CD4-positive, alpha-beta T cell treated with Interleukin-6 for 4 hours (primary cell): ENCODE results near the gene RASL12.

Experiments used
- DNase-seq: peaks from one replicate; pipeline ENCODE4 v3.0.0-alpha.2; 2020; ENCODE audit warnings: mixed read lengths

The RASL12 gene

DNA sequence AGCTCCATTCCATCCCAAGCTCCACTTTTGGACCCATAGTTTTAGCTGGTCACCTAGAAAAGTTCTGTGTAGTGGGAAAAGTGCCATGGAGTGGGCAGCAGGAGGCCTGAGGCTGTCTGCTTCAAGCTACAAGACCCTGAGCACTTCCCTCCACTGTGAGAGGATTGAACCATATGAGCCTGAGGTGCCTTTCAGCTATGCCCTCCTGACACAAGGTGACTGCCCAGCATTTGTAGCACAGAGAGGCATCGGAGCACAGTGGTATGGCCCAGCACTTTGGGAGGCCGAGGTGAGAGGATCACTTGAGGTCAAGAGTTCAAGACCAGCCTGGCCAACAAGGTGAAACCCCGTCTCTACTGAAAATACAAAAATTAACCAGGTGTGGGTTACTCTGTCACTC lies 4.8 kb upstream of the RASL12 start:
- no peak for DNase-seq

DNA sequence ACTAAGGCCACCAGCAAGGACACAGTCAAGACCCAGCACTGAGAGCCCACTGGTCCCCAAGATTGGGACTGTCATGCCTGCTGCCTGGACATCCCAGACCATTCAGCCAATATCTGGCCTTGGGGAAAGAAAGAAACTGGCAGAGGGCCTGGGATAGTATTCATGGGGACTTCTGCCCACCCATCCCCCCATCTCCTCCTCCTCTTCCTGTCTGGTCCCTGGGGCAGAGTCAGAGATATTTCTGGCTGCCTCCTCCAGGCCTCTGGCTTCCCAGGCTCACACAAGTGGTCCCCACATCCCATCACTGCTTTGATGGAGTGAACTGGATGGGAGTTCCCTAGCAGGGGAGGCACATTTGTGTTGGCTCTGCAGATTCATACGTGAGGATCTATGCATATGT lies 4.2 kb upstream of the RASL12 start:
- DNase-seq: no peak

DNA sequence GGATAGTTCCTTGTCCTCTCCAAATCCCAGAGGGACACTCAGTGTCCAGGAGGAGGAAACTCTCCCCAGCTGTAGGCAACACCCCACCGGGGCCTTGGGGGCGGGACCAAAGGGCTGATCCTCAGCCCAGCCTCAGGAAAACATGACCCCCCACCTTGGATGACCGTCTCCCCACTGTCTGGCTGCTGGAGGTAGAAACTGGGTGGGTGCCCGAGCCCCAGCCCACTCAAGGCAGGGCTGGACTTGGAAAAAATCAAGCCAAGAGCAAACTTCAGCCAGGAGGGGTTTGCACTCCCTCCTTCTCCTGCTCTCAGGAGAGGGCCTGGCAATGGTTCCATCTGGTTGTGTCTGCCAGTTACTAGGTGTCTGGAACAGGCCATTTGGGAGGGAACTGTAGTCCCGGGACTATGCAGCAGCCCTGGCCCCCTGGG lies 3.6 kb upstream of the RASL12 start:
- no peak for DNase-seq

DNA sequence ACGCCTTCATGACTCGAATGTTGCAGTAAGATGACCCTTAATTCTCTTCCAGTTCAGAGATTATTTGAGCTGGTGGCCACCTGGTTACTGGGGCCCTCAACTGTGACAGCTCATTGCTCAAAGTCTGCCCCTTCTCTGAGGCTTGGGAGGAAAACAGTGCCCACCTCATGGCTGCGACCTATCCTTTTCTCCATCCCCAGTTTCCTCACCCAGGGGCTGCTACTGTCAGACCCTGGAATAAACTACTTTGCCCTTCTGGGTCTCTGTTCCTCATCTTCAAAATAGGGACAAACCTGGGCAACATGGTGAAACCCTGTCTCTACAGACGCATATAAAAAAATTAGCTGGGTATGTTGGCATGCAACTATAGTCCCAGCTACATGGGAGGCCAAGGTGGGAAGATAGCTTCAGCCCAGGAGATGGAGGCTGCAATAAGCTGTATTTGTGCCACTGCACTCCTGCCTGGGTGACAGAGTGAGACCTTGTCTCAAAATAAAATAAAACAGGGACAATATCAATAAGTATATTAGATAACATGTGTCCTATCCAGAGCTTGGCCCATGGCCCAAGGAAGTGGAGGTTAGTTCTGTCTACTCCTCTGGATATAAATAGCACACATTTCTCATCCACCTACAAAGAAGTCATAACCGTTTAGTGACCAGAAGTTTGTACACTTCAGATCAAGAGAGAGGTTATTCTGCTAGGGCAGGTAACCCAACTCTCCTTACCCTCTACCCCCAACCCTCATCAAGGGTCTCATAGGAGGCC lies 2.2 kb upstream of the RASL12 start:
- DNase-seq: no peak

DNA sequence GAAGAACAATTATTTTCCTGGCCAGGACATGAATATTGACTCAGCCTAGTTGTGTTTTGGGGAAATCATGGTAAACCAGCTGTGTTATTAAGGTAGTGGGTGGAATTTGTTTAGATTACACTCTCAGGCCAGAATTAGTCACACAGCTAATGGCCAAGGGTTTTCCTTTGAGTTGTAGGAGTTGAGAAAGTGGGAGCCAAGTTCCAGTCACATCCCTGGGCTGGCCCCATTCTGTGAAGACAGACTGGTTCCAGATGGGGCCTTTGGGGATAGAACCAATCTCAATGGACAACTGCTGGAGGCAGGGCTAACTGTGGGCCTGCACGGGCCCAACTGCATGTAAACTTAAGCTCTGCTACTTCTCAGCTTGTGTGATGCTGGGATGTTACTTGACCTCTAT lies 1.4 kb upstream of the RASL12 start:
- DNase-seq: no peak

DNA sequence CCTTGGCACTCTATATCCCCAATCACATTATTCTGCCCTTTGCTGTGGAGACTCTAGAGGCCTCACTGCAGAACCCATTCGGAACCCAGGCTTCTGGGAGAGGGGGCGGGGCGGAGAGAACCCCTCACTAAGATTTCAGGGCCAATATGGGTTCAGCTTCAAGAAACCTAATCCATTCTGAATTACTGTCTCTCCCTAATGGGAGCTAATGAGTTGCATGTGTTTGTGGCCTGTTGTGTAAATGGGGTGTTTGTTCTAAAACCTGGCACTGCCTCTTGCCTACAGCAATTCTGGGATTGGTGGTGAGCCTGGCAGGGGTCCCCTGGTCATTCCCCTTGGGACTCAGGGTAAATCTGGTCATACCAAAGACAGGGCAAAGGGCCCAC lies 605 bp upstream of the RASL12 start:
- no peak for DNase-seq

DNA sequence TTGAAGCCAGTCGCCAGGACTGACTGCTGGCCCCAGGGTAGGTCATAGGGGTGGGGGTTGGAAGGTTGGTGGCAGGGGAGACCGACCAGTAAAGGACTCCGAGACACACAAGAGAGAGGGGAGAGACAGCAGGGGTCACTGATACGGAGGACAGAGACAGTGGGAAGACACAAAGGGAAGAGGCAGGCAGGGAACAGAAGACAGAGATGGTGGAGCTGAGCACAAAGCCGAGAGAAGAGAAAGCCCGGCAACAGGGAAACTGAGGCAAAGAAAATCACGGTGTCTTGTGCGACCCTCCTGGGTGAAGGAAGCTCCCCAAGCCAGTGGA lies 510 bp downstream of the RASL12 start:
- no peak for DNase-seq

DNA sequence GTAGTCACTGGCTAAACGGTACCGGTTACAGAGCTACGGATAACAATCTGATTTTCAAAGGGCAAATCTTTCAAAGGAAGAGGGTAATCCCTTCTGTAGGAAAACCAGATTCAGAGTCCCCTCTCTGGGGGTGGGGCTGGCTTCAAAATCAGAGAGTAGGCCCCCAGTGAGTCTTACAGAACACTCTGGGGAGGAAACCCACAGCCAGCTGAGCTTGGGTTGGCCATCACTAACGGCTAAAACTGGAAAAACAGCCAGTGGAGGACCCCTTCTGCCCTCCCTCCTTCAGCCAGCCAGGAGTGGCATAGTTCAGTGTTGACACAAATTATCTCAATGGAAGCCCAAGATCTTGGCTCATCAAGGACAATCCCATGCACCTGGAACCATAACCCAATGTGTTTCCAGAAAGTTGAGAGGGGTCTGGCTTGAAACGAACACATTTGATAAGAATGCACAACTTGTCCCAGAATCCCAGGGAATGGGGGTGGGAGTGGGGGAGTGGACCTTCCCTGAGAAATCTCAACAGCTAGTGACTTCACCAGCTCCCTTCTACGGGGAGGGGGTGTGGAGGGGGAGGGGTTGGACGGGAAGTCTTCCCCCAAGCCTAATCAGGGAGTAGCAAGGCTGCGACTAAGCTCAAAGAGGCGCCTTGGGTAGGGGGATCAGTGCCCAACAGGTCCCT lies 1.0 kb downstream of the RASL12 start:
- no peak for DNase-seq

DNA sequence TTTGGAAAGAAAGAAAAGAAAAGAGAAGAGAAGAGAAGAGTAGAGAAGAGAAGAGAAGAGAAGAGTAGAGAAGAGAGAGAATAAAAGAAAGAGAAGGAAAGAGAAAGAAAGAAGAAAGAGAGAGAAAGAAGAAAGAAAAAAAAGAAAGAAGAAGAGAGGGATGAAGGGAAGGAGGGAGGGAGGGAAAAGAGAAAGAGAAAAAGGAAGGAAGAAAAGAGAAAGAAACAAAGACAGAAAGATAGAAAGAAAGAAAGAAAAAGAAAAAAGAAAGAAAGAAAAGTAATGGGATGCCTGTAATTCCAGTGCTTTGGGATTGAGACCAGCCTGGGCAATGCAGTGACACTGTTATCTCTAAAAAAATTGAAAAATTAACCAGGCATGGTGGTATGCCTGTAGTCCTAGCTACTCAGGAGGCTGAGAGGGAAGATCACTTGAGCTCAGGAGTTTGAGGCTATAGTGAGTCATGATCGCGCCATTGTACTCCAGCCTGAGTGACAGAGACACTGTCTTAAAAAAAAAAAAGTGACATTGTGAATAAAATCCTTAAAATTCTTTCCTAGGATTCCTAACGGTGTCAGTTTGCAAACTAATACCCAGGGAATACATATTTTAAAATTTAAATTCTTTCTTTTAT lies 1.7 kb downstream of the RASL12 start:
- no peak for DNase-seq

DNA sequence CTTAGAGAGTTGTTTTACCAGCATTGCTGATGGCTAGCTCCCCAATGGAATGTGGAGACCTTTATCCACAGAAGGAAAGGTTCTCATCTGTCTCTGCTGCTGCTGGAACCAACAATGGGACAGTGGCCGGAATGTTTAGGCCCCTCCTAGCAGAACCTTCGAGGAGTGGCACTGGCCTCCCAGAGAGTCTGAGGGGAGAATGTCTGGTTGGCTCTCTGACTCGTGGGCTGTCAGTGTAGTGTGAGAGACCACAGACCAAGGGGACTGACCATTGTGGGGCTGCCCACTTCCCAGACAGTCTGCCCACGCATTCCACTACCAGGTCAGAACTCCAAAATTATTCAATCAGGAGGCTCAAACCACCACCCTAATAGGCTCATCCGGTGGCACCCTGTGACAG lies 5.1 kb downstream of the RASL12 start:
- DNase-seq: no peak

DNA sequence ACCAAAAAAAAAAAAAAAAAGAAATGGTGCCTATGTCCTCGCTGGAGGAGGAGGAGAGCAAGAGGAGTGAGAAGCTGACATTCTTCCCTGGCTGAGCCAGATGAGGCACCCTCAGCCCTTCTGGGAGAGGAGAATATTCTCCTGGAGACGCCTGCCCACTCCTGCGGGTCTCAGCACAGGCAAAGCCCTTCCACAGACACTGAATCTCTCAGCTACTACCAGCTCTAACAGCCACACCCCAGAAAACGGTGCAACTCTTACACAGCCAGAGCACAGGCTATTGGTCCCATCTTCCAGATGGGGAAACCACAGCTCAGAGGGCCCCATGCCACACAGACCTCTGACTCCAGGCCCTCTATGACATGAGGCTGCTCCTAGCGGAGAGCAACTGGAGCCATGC lies 5.7 kb downstream of the RASL12 start:
- no peak for DNase-seq

DNA sequence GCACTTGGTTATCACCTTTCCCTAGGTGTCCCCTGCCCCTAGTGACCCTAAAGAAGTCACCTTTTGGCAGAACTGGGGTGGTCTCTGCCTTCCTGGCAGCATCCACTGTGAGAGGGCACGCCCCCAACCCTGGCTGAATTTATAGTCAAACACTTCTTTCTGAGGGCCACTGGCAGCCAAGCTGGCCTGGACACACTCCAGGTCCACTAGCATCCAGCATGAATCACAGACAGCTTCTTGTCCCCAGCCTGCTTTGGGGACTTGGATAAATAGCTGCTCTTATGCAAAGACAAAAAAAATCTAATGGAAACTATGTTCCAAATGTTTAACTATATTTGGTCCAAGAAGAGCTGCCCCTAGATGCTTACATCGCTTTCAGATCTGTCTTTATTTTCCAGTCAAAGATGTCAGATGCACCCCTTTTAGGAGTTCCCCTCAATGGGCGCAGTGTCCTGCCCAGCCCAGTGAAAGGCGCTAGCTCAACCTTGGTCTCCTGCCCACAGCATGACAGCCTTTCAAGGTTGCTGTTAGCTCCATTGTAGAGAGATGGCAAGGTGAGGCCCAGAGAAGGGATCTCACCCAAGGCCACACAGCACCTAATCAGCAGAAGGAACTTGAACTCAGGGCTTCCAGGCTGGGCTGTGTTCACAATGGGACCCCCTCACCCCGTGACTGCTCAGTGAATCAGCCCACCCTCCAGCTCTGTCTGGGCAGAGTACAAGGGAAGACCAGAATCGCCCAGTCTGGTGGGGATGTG lies 7.0 kb downstream of the RASL12 start:
- DNase-seq: no peak

DNA sequence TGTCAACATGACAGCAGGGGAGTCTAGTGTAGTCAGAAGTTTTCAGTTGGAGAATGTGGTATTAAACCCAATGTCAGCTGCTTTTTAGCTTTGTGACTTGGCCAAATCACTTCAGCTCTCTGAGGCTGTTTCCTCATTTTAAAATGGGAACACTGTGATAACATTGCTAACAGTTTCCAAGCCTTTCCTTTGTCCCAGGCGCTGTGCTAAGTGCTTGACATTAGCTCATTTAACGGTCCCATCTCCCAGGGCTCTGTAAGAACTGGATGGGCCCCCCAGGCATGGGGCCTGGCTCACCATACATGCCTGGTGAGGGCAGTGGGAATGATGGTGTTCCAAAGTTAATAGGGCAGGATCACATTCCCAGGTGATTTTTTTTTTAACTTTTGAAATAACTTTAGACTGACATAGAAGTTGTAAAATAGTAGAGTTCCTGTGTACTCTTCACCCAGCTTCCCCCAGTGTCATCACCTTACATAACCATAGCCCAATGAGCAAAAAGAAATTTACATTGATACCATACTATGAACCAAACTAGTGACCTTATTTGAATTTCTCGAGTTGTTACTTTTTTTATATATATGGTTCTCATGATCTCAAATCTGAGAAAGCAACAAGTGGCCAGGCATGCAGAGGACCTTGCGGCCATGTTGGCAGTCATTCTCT lies 7.7 kb downstream of the RASL12 start:
- no peak for DNase-seq

DNA sequence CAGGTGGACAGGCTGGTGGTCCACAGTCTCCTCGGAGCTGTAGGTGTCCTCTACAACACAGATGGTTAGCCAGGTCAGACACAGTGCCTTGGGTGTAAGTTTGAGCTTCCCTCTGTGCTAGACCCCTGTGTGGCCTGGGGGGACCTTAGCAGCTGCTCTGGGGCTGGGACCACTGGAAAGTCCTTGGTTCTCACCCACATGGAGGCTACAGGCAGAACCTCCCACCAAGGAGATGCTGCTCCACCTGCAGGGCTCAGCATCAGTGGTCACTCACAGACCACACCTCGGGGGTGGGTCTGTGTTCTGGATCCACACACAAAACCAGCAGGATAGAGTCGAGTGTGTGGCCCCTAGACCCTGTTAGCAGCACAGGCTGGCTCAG lies 8.4 kb downstream of the RASL12 start:
- no peak for DNase-seq

DNA sequence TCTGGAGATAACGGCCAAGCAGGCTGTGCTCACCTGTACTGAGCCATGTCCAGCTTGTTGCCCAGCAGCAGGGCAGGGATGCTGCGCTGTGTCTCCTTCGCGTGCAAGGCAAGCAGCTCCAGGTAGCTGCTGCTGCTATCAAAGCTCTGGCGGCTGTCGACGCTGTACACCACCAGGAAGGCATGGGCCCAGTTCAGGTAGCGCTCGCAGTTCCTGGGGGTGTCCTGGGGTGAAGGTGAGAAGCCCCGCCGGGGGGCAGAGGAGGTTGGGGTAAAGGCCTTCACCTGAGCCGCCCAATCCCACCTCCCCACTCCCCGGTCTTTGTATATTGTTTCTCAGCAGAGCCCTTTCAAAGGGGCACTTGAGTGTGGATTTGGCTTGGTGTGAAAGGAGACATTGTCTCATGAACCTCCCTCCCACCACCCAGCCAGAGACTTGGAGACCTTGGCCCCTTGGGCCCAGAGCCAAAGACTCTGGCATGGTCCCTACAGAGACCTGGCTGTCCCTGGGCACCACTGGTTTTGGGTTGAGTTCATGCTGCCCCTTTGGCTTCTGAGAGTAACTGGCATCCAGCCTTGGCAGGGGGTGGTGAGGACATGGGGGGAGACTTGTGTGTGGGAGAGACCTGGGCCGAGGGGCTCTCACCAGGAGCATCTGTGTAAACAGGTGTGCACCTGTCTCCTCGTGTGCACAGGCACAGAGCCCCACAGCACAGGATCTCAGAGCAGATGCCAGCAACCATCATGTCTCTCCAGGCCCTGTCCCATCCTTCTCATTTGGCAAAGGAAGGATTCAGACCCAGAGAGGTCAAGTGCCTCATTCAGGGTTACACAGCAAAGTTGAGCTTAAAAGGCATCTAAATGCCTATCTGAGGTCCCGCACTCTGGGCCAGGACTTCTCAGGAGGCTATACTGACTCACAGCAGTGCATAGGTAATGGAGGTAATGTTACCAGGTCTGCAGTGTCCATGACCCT lies 9.1 kb downstream of the RASL12 start:
- no peak for DNase-seq

DNA sequence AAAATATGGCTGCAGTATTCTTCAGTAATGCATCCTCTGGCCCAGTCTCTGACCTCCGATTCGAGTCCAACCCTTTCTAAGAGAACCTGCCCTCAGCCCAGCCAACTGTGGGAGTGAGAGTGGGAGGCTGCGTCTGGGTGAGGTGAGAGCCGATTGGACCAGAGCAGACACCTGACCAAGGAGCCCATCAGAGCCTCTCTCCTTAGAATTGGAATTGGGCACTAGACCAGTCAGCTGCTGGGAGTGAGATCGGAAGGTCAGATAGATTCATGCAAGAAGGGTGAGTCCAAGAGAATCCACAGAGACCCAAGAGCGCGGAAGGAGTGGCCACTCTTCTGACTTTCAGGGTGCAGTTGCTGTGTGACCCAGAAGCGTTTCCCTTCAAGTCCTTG lies 10.2 kb downstream of the RASL12 start:
- no peak for DNase-seq

DNA sequence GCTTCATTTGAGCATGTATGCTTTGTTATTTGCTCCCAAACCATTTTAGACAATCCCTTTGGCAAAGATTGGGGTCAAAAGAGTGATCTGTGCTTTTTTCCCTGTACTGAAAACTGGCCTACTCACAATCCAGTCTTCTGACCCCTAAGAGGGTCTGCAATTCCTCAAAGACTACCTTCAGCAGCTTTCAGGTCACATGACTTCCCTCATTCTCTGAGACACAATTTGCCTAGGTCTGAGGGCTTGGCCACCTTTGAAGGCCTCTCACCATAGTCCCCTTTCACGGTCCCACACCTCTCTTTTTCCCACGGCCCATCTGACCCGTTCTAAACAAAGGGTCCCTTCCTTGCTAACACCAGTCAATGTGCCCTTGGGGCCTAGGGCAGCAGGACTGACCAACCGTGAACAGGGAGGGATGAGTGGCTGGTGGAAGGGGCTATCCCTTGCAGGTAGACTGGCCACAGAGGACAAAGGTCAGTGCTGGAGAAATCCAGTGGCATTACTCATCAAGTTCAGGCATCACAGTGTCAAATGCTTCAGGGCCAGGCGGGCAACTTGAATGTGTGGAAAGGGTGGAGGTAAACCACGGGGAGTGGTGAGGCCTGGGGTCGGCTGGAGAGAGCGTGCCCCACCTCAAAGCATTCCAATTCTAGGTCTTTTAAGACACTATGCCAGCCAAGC lies 10.8 kb downstream of the RASL12 start:
- no peak for DNase-seq

DNA sequence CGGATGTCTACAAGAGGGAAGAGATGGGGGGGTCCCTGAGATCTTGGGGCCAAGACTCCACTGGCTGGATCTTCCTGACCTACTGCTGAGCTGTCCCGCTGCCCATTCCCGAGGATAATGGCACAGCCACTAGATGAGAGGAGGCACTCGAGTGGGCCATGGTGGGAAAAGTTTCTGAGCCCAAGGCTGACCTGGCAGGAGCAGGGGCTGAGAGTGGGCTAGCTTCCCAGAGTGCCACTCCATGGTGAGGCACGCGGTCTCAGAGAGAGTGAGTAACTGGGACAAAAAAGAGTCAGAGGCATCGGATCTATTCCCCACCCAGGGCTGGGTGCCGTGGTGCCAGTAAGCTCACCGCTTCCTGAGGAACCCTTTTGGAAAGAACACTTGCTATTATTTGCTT lies 11.7 kb downstream of the RASL12 start:
- DNase-seq: no peak

DNA sequence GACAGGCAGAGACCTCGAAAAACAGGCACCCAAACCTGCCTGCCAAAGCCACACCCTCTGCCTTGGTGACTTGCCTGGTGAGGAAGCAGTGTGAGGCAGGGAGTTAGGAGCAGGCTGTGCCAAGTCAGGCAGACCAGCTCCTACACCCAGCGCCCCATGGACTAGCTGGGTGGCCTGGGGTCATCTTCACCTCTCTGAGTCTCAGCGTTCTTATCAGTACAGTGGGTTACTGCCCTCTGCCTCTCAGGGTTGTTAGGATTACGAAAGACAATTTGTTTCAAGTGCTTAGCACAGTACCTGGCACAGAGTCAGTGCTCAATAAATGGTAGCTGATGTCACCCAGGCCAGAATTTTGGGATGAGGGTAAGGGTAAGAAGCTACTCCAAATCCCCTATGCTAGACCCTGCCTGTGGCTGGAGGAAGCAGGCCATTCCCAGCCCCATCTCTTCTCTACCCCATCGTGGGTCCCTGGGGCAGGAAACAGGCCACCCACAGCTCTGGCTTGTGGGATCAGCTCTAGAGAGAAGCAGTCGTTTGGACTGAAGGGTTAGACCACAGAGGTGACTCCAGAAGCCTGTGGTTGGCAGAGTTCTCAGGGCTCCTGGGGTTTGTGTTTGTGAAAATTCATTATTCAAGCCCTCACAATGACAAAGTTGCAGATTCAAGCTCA lies 12.5 kb downstream of the RASL12 start:
- DNase-seq: no peak

DNA sequence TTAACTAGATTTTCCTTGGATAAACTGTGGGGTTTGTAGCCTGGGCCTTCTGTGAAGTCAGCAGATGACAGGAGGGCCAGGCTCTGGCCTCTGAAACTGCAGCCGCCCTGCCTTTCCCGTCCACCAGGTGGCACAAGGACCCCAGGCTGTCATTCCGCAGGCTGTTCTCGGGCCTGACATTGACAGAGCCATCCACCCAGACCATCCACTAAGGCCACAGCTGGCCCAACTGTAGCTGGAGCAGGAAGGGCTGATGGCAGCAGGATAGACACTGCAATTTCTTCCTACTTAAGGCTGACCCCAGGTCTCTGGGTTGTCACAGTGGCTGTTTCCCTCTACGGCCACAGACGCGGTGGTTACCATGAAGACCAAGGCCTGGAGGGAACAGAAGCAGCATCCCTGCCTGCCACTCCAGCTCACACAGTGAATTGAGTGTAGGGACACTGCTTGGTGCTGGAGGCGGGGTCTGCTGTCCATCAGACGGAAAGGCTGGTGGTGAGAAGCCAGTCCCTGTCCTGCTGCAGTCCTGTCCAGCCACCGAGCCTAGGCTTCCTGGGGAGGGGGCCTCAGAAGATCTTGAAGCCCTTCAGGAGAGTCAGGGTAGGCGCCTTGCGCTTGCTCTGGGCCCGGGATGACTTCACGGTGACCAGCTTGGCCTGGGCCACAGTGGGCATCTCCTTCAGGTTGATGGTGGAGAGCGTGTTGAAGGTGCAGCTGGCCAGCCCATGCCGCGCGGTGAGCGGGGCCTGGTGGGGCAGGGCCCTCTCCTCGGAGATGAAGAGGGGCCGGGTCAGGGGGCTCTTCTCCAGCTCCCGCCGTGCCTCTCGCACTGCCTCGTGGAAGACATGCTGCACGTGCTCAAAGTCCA lies 13.2 kb downstream of the RASL12 start:
- peak; percentile 63 for DNase-seq
